ENCODE measurements around the gene JAM2.

The JAM2 gene

DNA sequence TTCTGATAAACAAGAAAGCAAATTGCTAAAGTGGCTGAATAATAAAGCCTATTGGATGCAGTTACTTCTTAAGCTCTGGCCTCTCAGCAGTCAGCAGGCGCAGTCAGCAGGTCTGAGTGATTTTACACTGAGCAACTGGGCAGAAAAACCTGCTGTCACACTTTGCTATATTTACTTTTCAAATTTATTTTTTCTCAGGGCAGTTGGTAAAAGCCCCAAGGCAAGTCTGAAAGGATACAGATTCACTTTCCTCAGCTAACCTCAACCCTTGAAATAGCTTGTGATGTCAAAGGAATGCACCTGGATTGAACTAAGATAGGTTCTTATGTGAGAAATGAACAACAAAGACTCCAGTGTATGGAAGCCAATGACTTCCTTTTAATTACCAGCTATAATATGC is 61.7 kb downstream of the JAM2 start:
- no peak overlapping the region for H3K4me3 ChIP-seq (ENCODE audit: insufficient read depth in 1 of 2, low read depth in 1 of 2, low read length in 2 of 2)
- H3K27me3 ChIP-seq (ENCODE audit: control insufficient read depth in 1 of 2, insufficient read depth in 1 of 2, low read length in 2 of 2): no peaks in the 10 kb centered on the region
- H2BK120ac ChIP-seq (ENCODE audit: low read depth, low read length): no peak overlapping the region
- no peak overlapping the region for H3K9ac ChIP-seq (ENCODE audit: low read length)
- no peak overlapping the region for H2BK5ac ChIP-seq (ENCODE audit: low read depth, low read length, poor library complexity, severe bottlenecking)
- WGBS: 76% methylated on average over 1 of the region's 1 CpG
- H2AK5ac ChIP-seq (ENCODE audit: low read length, severe bottlenecking): no peak overlapping the region
- no peak overlapping the region for H3K4ac ChIP-seq (ENCODE audit: low read depth in 1 of 2, low read length in 2 of 2)
- H3K14ac ChIP-seq (ENCODE audit: low read length in 2 of 2): no peak overlapping the region
- H3K23ac ChIP-seq (ENCODE audit: low read length in 2 of 2): no peak overlapping the region
- no peaks in the 10 kb centered on the region for H3K36me3 ChIP-seq (ENCODE audit: control insufficient read depth in 1 of 2, insufficient read depth in 2 of 2, low read depth in 1 of 2, low read length in 2 of 2)
- H2BK15ac ChIP-seq (ENCODE audit: low read depth, poor library complexity, severe bottlenecking): no peak overlapping the region
- H3K79me1 ChIP-seq (replicated peaks; ENCODE audit: low read length, poor library complexity, severe bottlenecking): no peaks in the 10 kb centered on the region
- H4K8ac ChIP-seq (ENCODE audit: low read length): no peak overlapping the region
- H2BK12ac ChIP-seq (ENCODE audit: low read length in 2 of 2): no peak overlapping the region
- H3K4me2 ChIP-seq (ENCODE audit: low read length, poor library complexity, severe bottlenecking): no peak overlapping the region
- H3K27ac ChIP-seq (ENCODE audit: low read length, poor library complexity, severe bottlenecking): no peak overlapping the region
- no peak for DNase-seq
- no peaks in the 10 kb centered on the region for H3K9me3 ChIP-seq (ENCODE audit: control insufficient read depth, low read length)
- H2AFZ ChIP-seq (ENCODE audit: low read depth, low read length): no peak overlapping the region
- no peak overlapping the region for H3K18ac ChIP-seq (ENCODE audit: low read depth in 1 of 2, low read length in 2 of 2)
- H3K4me1 ChIP-seq (ENCODE audit: control insufficient read depth, insufficient read depth, low read depth, low read length): no peaks in the 10 kb centered on the region
- no peak overlapping the region for H4K91ac ChIP-seq (ENCODE audit: low read length)

- no peak for DNase-seq
- Histone ChIP-seq H2AFZ (ENCODE audit: low read depth, low read length) (no peak overlapping the region), H3K27me3 (ENCODE audit: control insufficient read depth in 1 of 2, insufficient read depth in 1 of 2, low read length in 2 of 2) (no peaks in the 10 kb centered on the region), H3K36me3 (ENCODE audit: control insufficient read depth in 1 of 2, insufficient read depth in 2 of 2, low read depth in 1 of 2, low read length in 2 of 2) (no peaks in the 10 kb centered on the region), H3K4me2 (ENCODE audit: low read length, poor library complexity, severe bottlenecking) (no peak overlapping the region), H3K14ac (ENCODE audit: low read length in 2 of 2) (no peak overlapping the region), H3K18ac (ENCODE audit: low read depth in 1 of 2, low read length in 2 of 2) (no peak overlapping the region), H2BK120ac (ENCODE audit: low read depth, low read length) (no peak overlapping the region), H3K27ac (ENCODE audit: low read length, poor library complexity, severe bottlenecking) (no peak overlapping the region), H2AK5ac (ENCODE audit: low read length, severe bottlenecking) (no peak overlapping the region), H4K8ac (ENCODE audit: low read length) (no peak overlapping the region), H3K4me1 (ENCODE audit: control insufficient read depth, insufficient read depth, low read depth, low read length) (no peaks in the 10 kb centered on the region), H4K91ac (ENCODE audit: low read length) (no peak overlapping the region), H3K4me3 (ENCODE audit: insufficient read depth in 1 of 2, low read depth in 1 of 2, low read length in 2 of 2) (no peak overlapping the region), H3K23ac (ENCODE audit: low read length in 2 of 2) (no peak overlapping the region), H2BK12ac (ENCODE audit: low read length in 2 of 2) (no peak overlapping the region), H3K9me3 (ENCODE audit: control insufficient read depth, low read length) (no peaks in the 10 kb centered on the region), H2BK15ac (ENCODE audit: low read depth, poor library complexity, severe bottlenecking) (no peak overlapping the region), H2BK5ac (ENCODE audit: low read depth, low read length, poor library complexity, severe bottlenecking) (no peak overlapping the region), H3K4ac (ENCODE audit: low read depth in 1 of 2, low read length in 2 of 2) (no peak overlapping the region), H3K79me1 (replicated peaks; ENCODE audit: low read length, poor library complexity, severe bottlenecking) (no peaks in the 10 kb centered on the region), H3K9ac (ENCODE audit: low read length) (no peak overlapping the region)
- no CpG with 5 or more reads among the region's 4 CpGs for WGBS
Observed at GRCh38 chr21:25701529-25701928, 62.5 kb downstream of the JAM2 start.

DNA sequence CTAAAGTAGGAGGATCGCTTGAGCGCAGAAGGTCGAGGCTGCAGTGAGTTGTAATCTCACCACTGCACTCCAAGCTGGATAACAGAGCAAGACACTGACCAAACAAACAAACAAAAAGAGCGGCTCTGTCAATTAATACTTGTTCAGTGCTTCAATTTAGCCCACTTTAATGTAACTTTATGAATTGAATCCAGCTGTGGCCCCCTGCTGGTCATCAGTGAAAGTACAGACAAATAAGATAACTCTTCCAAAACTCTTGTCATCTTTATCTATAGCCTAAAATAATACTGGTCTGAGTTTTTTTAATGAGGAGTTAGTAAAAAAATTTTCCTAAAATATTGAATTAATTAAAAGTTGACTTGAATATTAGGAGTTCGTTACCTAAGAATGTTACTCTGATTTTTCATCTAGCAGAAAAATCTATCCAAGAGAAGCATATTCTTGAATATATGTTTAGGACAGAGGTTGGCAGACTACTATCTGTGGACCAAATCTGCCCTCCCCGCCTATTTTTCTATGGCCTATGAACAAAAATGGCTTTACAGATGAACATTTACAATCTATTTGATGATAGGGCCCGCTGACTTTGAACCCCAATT is 69.5 kb downstream of the JAM2 start:
- H3K4me3 ChIP-seq (ENCODE audit: insufficient read depth in 1 of 2, low read depth in 1 of 2, low read length in 2 of 2): no peak overlapping the region
- no peak overlapping the region for H2BK5ac ChIP-seq (ENCODE audit: low read depth, low read length, poor library complexity, severe bottlenecking)
- H3K9ac ChIP-seq (ENCODE audit: low read length): no peak overlapping the region
- no peak overlapping the region for H3K18ac ChIP-seq (ENCODE audit: low read depth in 1 of 2, low read length in 2 of 2)
- WGBS: 55% methylated on average over 5 of the region's 7 CpGs
- no peak overlapping the region for H4K8ac ChIP-seq (ENCODE audit: low read length)
- H3K4me2 ChIP-seq (ENCODE audit: low read length, poor library complexity, severe bottlenecking): no peak overlapping the region
- H2BK120ac ChIP-seq (ENCODE audit: low read depth, low read length): no peak overlapping the region
- no peak overlapping the region for H4K91ac ChIP-seq (ENCODE audit: low read length)
- no peak overlapping the region for H3K27ac ChIP-seq (ENCODE audit: low read length, poor library complexity, severe bottlenecking)
- H2BK15ac ChIP-seq (ENCODE audit: low read depth, poor library complexity, severe bottlenecking): no peak overlapping the region
- no peaks in the 10 kb centered on the region for H3K79me1 ChIP-seq (replicated peaks; ENCODE audit: low read length, poor library complexity, severe bottlenecking)
- no peaks in the 10 kb centered on the region for H3K27me3 ChIP-seq (ENCODE audit: control insufficient read depth in 1 of 2, insufficient read depth in 1 of 2, low read length in 2 of 2)
- H3K4ac ChIP-seq (ENCODE audit: low read depth in 1 of 2, low read length in 2 of 2): no peak overlapping the region
- H3K9me3 ChIP-seq (ENCODE audit: control insufficient read depth, low read length): no peaks in the 10 kb centered on the region
- peak; percentile 52 for DNase-seq
- H3K23ac ChIP-seq (ENCODE audit: low read length in 2 of 2): no peak overlapping the region
- no peak overlapping the region for H3K14ac ChIP-seq (ENCODE audit: low read length in 2 of 2)
- no peak overlapping the region for H2AK5ac ChIP-seq (ENCODE audit: low read length, severe bottlenecking)
- no peak overlapping the region for H2BK12ac ChIP-seq (ENCODE audit: low read length in 2 of 2)
- H3K36me3 ChIP-seq (ENCODE audit: control insufficient read depth in 1 of 2, insufficient read depth in 2 of 2, low read depth in 1 of 2, low read length in 2 of 2): peaks cover 0 to 6% of the 10 kb centered on the region in 2 experiments
- H2AFZ ChIP-seq (ENCODE audit: low read depth, low read length): no peak overlapping the region
- H3K4me1 ChIP-seq (ENCODE audit: control insufficient read depth, insufficient read depth, low read depth, low read length): no peaks in the 10 kb centered on the region

DNA sequence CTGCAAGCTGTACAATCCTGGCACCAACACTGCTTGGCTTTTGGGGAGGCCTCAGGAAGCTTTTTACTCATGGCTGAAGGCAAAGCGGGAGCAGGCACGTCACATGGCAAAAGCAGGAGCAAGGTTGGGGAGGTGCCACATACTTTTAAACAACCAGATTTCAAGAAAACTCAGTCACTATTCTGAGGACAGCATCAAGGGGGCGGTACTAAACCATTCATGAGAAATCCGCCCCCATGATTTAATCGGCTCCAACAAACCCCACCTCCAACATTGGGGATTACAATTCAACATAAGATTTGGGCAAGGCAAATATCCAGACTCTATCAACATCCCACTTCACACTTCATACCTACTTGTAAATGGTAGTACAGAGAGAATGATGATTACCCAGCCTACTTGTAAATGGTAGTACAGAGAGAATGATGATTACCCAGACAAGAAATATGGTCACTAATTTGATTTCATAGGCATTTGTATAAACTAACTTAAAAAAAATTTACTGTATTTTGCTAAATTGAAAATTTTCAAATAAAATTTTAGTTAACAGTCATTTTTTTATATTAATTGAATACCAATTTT is 70.7 kb downstream of the JAM2 start:
- DNase-seq: no peak

More for the DNA sequence above, 70.7 kb downstream of the JAM2 start:
- Histone ChIP-seq H3K18ac (ENCODE audit: low read depth in 1 of 2, low read length in 2 of 2) (no peak overlapping the region), H3K14ac (ENCODE audit: low read length in 2 of 2) (no peak overlapping the region), H3K4me2 (ENCODE audit: low read length, poor library complexity, severe bottlenecking) (no peak overlapping the region), H3K4me3 (ENCODE audit: insufficient read depth in 1 of 2, low read depth in 1 of 2, low read length in 2 of 2) (no peak overlapping the region), H3K79me1 (replicated peaks; ENCODE audit: low read length, poor library complexity, severe bottlenecking) (no peaks in the 10 kb centered on the region), H2BK15ac (ENCODE audit: low read depth, poor library complexity, severe bottlenecking) (no peak overlapping the region), H2AK5ac (ENCODE audit: low read length, severe bottlenecking) (no peak overlapping the region), H2BK12ac (ENCODE audit: low read length in 2 of 2) (no peak overlapping the region), H3K9me3 (ENCODE audit: control insufficient read depth, low read length) (no peaks in the 10 kb centered on the region), H4K8ac (ENCODE audit: low read length) (no peak overlapping the region), H3K36me3 (ENCODE audit: control insufficient read depth in 1 of 2, insufficient read depth in 2 of 2, low read depth in 1 of 2, low read length in 2 of 2) (peaks cover 0 to 6% of the 10 kb centered on the region in 2 experiments), H2AFZ (ENCODE audit: low read depth, low read length) (no peak overlapping the region), H3K27ac (ENCODE audit: low read length, poor library complexity, severe bottlenecking) (no peak overlapping the region), H3K27me3 (ENCODE audit: control insufficient read depth in 1 of 2, insufficient read depth in 1 of 2, low read length in 2 of 2) (no peaks in the 10 kb centered on the region), H3K9ac (ENCODE audit: low read length) (no peak overlapping the region), H3K4me1 (ENCODE audit: control insufficient read depth, insufficient read depth, low read depth, low read length) (no peaks in the 10 kb centered on the region), H4K91ac (ENCODE audit: low read length) (no peak overlapping the region), H3K4ac (ENCODE audit: low read depth in 1 of 2, low read length in 2 of 2) (no peak overlapping the region), H3K23ac (ENCODE audit: low read length in 2 of 2) (no peak overlapping the region), H2BK5ac (ENCODE audit: low read depth, low read length, poor library complexity, severe bottlenecking) (no peak overlapping the region), H2BK120ac (ENCODE audit: low read depth, low read length) (no peak overlapping the region)
- 74% methylated on average over 5 of the region's 5 CpGs for WGBS

All from mesenchymal stem cell (in vitro differentiated cells and primary cell).